Right renal pelvis (tissue), 4 donors: ENCODE results near the gene ARHGAP9. TPM values are rescaled to one million over a fixed set of nuclear protein-coding genes. Genes with fewer than 3 reads are reported as not detected.

Experiments used
- DNase-seq, 4 donors: peaks; one replicate each; pipeline ENCODE4 v3.0.0-alpha.2; 2013; ENCODE audit warnings: low read depth in 4 of 4, low spot score in 3 of 4, missing footprints in 1 of 4
- polyA plus RNA-seq, 4 donors: library from polyadenylated mRNA; unstranded; fragments of 120-200 nt; gene quantifications; one replicate each; pipeline ENCODE4 v1.2.1, GENCODE V29; 2013; ENCODE audit not compliant: insufficient read length in 4 of 4

The ARHGAP9 gene
- polyA plus RNA-seq, 4 donors = 2.3 to 4.1 (median 2.6) TPM

GRCh38 chr12:57461276-57461916, 18.3 kb downstream of the ARHGAP9 start:
- peak in 2 of 4 donors; percentile 67 to 74 for DNase-seq

GRCh38 chr12:57460841-57461275, 18.8 kb downstream of the ARHGAP9 start:
- no peak for DNase-seq

DNA sequence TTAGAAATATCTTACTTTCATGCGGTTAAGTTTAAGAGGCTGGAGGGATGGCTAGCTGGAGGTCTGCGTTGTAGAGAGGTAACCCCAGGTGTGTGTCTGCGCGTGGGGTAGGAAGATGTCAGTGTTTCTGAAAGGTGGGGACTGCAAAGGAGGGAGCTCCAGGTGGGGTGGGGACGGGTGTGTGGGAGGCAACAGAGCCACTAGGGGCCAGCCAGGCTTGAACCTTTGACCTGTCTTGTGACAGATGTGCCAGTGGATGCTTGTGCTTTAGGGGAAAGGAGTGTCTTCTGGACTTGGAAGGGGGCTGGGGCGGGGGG, 19.2 kb downstream of the ARHGAP9 start:
- DNase-seq = no peak

DNA sequence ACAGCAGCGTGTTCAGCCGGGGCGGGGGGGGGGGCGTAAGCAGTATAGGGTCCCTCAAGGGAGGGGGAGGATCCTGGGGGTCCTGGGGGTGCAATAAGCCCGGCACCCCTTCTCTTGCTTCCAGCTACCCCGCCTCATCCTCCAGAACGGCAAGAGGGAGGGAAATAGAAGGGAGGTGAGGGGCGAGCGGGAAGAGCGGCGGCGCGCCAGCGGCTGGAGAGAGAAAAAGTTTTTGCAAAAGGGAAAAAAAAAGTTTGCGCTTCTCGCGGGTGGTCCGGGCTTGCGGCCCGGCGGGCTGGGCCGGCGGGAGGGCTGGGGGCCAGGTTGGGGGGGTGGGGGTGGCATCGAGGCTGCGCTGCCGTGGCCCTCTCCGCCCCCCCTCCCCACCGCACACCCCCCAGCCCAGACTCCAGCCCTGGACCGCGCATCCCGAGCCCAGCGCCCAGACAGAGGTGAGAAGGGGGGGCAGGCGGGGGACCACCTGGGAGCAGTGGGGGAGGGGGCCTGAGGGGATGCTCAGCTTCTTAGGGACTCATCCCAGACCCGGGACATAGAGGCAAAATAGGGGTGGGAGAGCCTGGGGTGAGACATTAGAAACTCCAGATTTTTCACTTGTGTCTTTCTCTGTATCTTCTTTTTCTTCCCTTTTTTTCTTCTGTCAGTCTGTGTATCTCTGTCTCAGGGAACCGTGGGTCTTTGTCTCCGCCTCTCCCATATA, 19.8 kb downstream of the ARHGAP9 start, which contains the start of gene GLI1:
GLI1 (plus strand) TSS at position 36 of the 718 bp plus-strand sequence. CDS start 3,907 bp downstream, outside the sequence.
- DNase-seq = no peak

DNA sequence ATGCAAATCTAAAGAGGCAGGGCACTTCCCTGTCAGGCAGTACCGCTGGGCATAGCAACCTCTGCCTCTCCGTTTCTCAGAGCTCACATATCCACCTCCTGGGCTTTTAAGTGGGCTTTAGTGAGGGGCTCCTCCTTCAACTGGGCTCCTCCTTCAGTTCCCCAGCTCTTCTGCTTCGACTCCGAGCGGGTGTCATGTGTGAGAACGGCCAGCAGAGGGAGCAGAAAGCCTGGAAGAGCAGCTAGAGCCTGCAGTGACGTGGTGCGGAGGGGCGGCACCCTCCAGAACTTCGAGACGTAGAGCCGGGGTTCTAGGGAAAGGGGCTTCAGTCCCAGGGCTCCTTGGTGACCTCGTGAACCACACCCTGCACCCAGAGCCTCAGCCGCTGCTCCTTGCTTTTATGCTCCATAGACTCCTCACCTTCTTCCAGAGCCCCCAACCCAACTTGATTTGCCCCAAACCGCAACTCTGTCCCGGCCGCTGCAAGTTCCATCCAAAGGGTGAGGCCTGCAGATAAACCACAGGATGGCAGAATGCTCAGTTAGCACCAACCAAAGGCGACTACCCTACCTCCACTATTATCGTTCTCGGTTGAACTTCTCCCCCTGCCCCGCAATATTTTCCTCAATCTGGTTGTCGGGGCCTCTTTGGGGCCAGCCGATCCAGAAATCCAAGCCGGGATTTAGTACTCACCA, 20.5 kb downstream of the ARHGAP9 start:
- DNase-seq = peak; percentile 91 to 99 (median 94)

DNA sequence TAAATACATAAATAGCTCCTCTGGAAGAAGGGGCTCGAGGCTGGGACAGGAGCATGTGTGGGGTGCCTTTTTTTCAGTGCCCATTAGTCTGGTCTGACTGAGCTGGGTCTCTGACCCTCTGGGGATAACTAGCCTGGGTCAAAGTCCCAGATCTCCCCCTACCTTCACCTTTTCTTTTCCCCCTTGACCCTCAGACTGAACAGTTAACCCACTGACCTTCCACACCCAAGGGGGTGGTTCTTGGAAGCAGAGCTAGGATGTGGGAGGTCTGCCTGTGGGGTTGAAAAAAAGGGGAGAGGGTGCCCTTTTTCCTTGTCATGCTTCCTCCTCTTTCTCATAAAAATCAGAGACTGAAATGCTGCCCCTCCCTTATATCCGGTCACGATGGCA, 21.0 kb downstream of the ARHGAP9 start:
- DNase-seq = no peak

DNA sequence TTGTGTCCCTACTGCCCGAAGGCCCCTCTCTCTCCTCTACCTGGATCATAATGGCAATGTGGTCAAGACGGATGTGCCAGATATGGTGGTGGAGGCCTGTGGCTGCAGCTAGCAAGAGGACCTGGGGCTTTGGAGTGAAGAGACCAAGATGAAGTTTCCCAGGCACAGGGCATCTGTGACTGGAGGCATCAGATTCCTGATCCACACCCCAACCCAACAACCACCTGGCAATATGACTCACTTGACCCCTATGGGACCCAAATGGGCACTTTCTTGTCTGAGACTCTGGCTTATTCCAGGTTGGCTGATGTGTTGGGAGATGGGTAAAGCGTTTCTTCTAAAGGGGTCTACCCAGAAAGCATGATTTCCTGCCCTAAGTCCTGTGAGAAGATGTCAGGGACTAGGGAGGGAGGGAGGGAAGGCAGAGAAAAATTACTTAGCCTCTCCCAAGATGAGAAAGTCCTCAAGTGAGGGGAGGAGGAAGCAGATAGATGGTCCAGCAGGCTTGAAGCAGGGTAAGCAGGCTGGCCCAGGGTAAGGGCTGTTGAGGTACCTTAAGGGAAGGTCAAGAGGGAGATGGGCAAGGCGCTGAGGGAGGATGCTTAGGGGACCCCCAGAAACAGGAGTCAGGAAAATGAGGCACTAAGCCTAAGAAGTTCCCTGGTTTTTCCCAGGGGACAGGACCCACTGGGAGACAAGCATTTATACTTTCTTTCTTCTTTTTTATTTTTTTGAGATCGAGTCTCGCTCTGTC, 22.8 kb downstream of the ARHGAP9 start:
- DNase-seq = no peak

- no peak for DNase-seq
These were observed 23.4 kb downstream of the ARHGAP9 start for GRCh38 chr12:57456145-57456700.

GRCh38 chr12:57455374-57456144, 24.1 kb downstream of the ARHGAP9 start:
- no peak for DNase-seq

DNA sequence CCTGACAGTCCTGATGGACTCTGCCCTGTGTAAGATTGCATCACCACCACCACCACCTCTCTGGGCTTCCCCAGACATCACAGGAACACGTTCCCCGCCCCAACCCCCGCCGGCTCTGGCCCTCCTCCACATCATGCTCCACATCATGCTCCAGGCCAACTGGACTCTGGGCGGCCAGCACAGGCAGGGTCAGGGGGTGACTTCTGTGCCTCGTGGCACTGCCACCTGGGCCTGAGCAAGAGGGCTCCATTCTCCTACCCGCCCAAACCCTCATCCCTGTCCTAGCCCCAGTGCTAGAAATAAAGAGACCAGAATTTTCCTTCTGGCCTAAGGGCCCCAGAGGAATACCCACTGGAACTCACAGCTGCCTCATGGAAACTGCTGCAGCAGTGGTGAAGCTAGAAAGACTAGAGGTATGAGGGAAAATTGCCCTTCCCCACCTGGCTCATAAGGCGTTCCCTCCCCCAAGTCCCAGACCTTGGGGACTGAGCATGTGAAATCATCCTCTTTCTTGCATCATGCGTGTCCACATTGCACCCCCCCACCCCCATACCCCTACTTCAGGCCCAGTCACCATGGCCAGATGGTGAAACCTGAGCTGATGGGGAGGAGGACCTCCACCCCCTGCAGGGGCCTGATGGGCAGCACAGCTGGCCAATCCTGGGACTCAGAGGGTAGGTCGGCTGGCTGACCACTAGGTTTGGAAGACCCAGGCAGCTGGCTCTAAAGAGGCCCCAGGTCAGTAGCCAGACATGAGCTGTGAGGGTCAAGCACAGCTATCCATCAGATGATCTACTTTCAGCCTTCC, 24.9 kb downstream of the ARHGAP9 start, which contains the start of gene INHBE:
INHBE (plus strand) TSS at position 742 of the 808 bp plus-strand sequence. CDS start 230 bp downstream, outside the sequence.
- DNase-seq = no peak

GRCh38 chr12:57454213-57454565, 25.5 kb downstream of the ARHGAP9 start:
- DNase-seq = no peak

GRCh38 chr12:57452937-57453509, 26.6 kb downstream of the ARHGAP9 start:
- DNase-seq = no peak

GRCh38 chr12:57452181-57452936, 27.3 kb downstream of the ARHGAP9 start:
- no peak for DNase-seq

DNA sequence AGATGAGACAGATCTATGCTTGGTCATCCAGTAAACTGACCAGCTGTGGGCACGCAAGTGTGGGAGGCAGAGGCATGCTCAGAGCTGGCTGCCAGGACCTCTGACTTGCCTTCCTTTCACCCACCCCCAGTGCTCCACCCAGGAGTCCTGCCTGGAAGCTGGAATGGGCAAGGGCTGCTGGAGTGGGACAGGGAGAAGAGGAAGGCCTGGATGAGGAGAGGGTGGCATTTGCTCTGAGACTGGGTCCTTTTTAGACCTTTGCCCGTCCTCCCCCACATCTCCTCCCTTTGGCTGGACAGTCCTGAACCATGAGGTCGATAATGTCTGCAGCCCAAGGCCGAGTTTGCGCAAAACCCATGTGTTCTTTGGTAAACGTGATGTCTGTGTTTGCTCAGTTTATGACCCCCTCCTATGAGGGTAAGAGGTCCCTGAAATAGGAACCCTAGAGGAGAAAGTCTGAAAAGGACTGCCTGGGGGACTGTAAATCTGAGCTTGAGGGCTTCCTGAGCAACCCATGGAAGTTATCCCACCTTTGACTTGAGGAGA, 28.4 kb downstream of the ARHGAP9 start:
- DNase-seq = no peak

GRCh38 chr12:57450057-57450456, 29.6 kb downstream of the ARHGAP9 start:
- DNase-seq = no peak

DNA sequence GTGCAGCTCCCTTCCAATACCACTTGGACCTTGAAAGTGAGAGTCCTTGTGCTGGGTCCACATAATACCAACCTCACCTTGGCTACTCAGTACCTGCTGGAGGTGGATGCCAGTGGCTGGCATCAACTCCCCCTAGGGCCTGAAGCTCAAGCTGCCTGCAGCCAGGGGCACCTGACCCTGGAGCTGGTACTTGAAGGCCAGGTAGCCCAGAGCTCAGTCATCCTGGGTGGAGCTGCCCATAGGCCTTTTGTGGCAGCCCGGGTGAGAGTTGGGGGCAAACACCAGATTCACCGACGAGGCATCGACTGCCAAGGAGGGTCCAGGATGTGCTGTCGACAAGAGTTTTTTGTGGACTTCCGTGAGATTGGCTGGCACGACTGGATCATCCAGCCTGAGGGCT, 30.3 kb downstream of the ARHGAP9 start:
- DNase-seq = no peak

- DNase-seq = no peak
These were observed 31.0 kb downstream of the ARHGAP9 start for GRCh38 chr12:57448669-57449068.
